H1 (cell line): ENCODE data around the gene GALNT7. TPM values are rescaled to one million over a fixed set of nuclear protein-coding genes. Genes with fewer than 3 reads are reported as not detected.
A peak's percentile ranks its signal among the peaks of the same experiment; 100 is the strongest.

ENCODE experiments used
- CTCF ChIA-PET: fragments of 300-600 bp; sonication (Branson Sonifier 250); formaldehyde crosslinking; loops from one replicate; lab custom pipeline; 2021; ENCODE audit not compliant: partially characterized antibody; lab: Charles Lee
- POLR2A ChIA-PET: fragments of 300-600 bp; sonication (Branson Sonifier 250); formaldehyde crosslinking; loops from one replicate; lab custom pipeline; 2021; ENCODE audit warnings: inconsistent platforms; ENCODE audit not compliant: partially characterized antibody; lab: Charles Lee
- DNase-seq, 2 experiments: peaks; one replicate each; pipeline versions ENCODE4 v3.0.0 to v3.0.0-alpha.2; 2010 to 2022; ENCODE audit warnings: low spot score in 2 of 2, low read depth in 1 of 2, mixed read lengths in 1 of 2
- FAIRE-seq: peaks from 2 replicates; lab custom pipeline; 2011; peaks lifted over from hg19 to GRCh38; lab: Jason Lieb, UNC
- H2AFZ ChIP-seq: 2 replicates; pipeline ENCODE4 v1.8.1; 2012; ENCODE audit warnings: low read length, inconsistent platforms
- H2AK5ac ChIP-seq: 2 replicates; pipeline ENCODE4 v1.6.1; 2013; ENCODE audit warnings: low read depth, low read length
- H2BK120ac ChIP-seq: replicated peaks from 2 replicates; pipeline ENCODE3; 2013; ENCODE audit warnings: low read depth, low read length, inconsistent platforms
- H2BK12ac ChIP-seq: 2 replicates; pipeline ENCODE4 v1.6.1; 2013; ENCODE audit warnings: low read depth, low read length
- H2BK15ac ChIP-seq: 2 replicates; pipeline ENCODE4 v1.6.1; 2013; ENCODE audit warnings: low read length
- H2BK20ac ChIP-seq: 2 replicates; pipeline ENCODE4 v1.6.1; 2013; ENCODE audit warnings: low read length
- H2BK5ac ChIP-seq: 2 replicates; pipeline ENCODE4 v1.6.1; 2013; ENCODE audit warnings: low read depth, low read length
- H3K14ac ChIP-seq: 2 replicates; pipeline ENCODE4 v1.6.1; 2013; ENCODE audit warnings: inconsistent platforms; ENCODE audit not compliant: insufficient read length
- H3K18ac ChIP-seq: 2 replicates; pipeline ENCODE4 v1.6.1; 2013; ENCODE audit warnings: low read length; ENCODE audit errors: extremely low read depth
- H3K23ac ChIP-seq: 2 replicates; pipeline ENCODE4 v1.6.1; 2013; ENCODE audit warnings: inconsistent platforms; ENCODE audit not compliant: insufficient read length
- H3K23me2 ChIP-seq: 2 replicates; pipeline ENCODE4 v1.6.1; 2013; ENCODE audit warnings: low read depth, low read length
- H3K27ac ChIP-seq: 2 replicates; pipeline ENCODE4 v1.6.1; 2011; ENCODE audit warnings: low read depth, low read length, inconsistent platforms
- H3K27me3 ChIP-seq, 4 experiments: replicated peaks in 1 of 4; 1 replicate in 1 of 4; 2 replicates in 3 of 4; pipeline versions ENCODE4 v1.6.1 to v1.8.1; 2011 to 2013; ENCODE audit warnings: low read length in 3 of 4, mild to moderate bottlenecking in 3 of 4, inconsistent platforms in 2 of 4, mixed read lengths in 2 of 4, moderate library complexity in 1 of 4; ENCODE audit not compliant: control insufficient read depth in 3 of 4, insufficient read depth in 3 of 4; ENCODE audit errors: extremely low read depth in 1 of 4
- H3K36me3 ChIP-seq, 4 experiments: 2 replicates each; pipeline versions ENCODE4 v1.6.1 to v1.8.1; 2011 to 2013; ENCODE audit warnings: mild to moderate bottlenecking in 4 of 4, low read length in 3 of 4, moderate library complexity in 2 of 4, control low read depth in 1 of 4, inconsistent platforms in 1 of 4; ENCODE audit not compliant: insufficient read depth in 4 of 4, control insufficient read depth in 2 of 4
- H3K4ac ChIP-seq: replicated peaks from 2 replicates; pipeline ENCODE3; 2013; ENCODE audit warnings: low read length, low read depth, mixed read lengths, inconsistent platforms; ENCODE audit not compliant: insufficient read length
- H3K4me1 ChIP-seq, 4 experiments: replicated peaks in 1 of 4; 1 replicate in 1 of 4; 2 replicates in 3 of 4; pipeline versions ENCODE4 v1.6.1 to v1.8.1; 2011 to 2013; ENCODE audit warnings: low read length in 3 of 4, inconsistent platforms in 2 of 4, mixed read lengths in 1 of 4; ENCODE audit not compliant: insufficient read depth in 4 of 4, control insufficient read depth in 3 of 4
- H3K4me2 ChIP-seq, 2 experiments: 2 replicates each; pipeline versions ENCODE4 v1.6.1 to v1.8.1; 2011 to 2013; ENCODE audit warnings: low read depth in 2 of 2, low read length in 2 of 2, control low read depth in 1 of 2, inconsistent platforms in 1 of 2, mild to moderate bottlenecking in 1 of 2; ENCODE audit not compliant: insufficient read depth in 1 of 2
- H3K4me3 ChIP-seq, 4 experiments: fragments of 200-600, 300-600 bp in 1 of 4; sonication (generic), shearing (Covaris generic), sonication (Bioruptor Twin) in 1 of 4; 2 replicates each; pipeline versions ENCODE4 v1.5.1 to v1.8.1; 2011 to 2016; ENCODE audit warnings: low read length in 4 of 4, low read depth in 3 of 4, control low read depth in 2 of 4, inconsistent platforms in 2 of 4, mild to moderate bottlenecking in 2 of 4, mixed read lengths in 1 of 4, moderate library complexity in 1 of 4; ENCODE audit not compliant: insufficient read depth in 2 of 4; ENCODE audit errors: extremely low read depth in 1 of 4
- H3K56ac ChIP-seq: replicated peaks from 2 replicates; pipeline ENCODE3; 2013; ENCODE audit warnings: low read depth, mild to moderate bottlenecking, mixed read lengths, low read length, inconsistent platforms; ENCODE audit not compliant: insufficient read length
- H3K79me1 ChIP-seq: 2 replicates; pipeline ENCODE4 v1.6.1; 2013; ENCODE audit warnings: low read depth, low read length, control low read depth
- H3K79me2 ChIP-seq, 2 experiments: 2 replicates each; pipeline versions ENCODE4 v1.6.1 to v1.8.1; 2012 to 2013; ENCODE audit warnings: low read length in 2 of 2, mild to moderate bottlenecking in 2 of 2, inconsistent platforms in 1 of 2; ENCODE audit not compliant: insufficient read depth in 2 of 2, control insufficient read depth in 1 of 2
- H3K9ac ChIP-seq, 4 experiments: replicated peaks in 1 of 4; 1 replicate in 1 of 4; 2 replicates in 3 of 4; pipeline versions ENCODE4 v1.6.1 to v1.8.1; 2011 to 2013; ENCODE audit warnings: low read depth in 3 of 4, low read length in 3 of 4, control low read depth in 2 of 4, mild to moderate bottlenecking in 2 of 4, moderate library complexity in 2 of 4, inconsistent platforms in 1 of 4; ENCODE audit errors: extremely low read depth in 1 of 4
- H3K9me3 ChIP-seq, 2 experiments: 2 replicates each; pipeline versions ENCODE4 v1.6.1 to v1.8.1; 2012 to 2013; ENCODE audit warnings: mild to moderate bottlenecking in 2 of 2, moderate library complexity in 2 of 2, control low read depth in 1 of 2, inconsistent platforms in 1 of 2, low read depth in 1 of 2, low read length in 1 of 2, mixed read lengths in 1 of 2; ENCODE audit not compliant: insufficient read depth in 2 of 2
- H4K20me1 ChIP-seq, 2 experiments: replicated peaks in 1 of 2; 2 replicates each; pipeline versions ENCODE3 to v1.8.1; 2011 to 2013; ENCODE audit warnings: inconsistent platforms in 2 of 2, low read length in 2 of 2, mild to moderate bottlenecking in 1 of 2; ENCODE audit not compliant: insufficient read depth in 2 of 2, control insufficient read depth in 1 of 2
- H4K5ac ChIP-seq: 2 replicates; pipeline ENCODE4 v1.6.1; 2013; ENCODE audit warnings: low read length, low read depth, mixed read lengths, inconsistent platforms; ENCODE audit not compliant: insufficient read length
- H4K8ac ChIP-seq: 2 replicates; pipeline ENCODE4 v1.8.0; 2013; ENCODE audit warnings: mild to moderate bottlenecking, moderate library complexity, low read length, inconsistent platforms; ENCODE audit not compliant: insufficient read depth; ENCODE audit errors: extremely low read depth
- H4K91ac ChIP-seq: replicated peaks from 2 replicates; pipeline ENCODE3; 2013; ENCODE audit warnings: low read length, mixed read lengths, inconsistent platforms; ENCODE audit not compliant: insufficient read length
- CBX5 ChIP-seq: fragments of 300-800, 300-1000 bp; sonication (generic); IDR thresholded peaks from 2 replicates; pipeline ENCODE4 v1.7.1; 2016; ENCODE audit warnings: antibody characterized with exemption, low read length, low read depth
- CTCF ChIP-seq, 3 experiments: IDR thresholded peaks; 1 replicate in 2 of 3; 2 replicates in 1 of 3; pipeline versions ENCODE4 v1.5.1 to v1.6.1; 2011; ENCODE audit warnings: low read length in 3 of 3, mild to moderate bottlenecking in 3 of 3, inconsistent platforms in 2 of 3, low read depth in 1 of 3, moderate library complexity in 1 of 3; ENCODE audit not compliant: insufficient read depth in 1 of 3; ENCODE audit errors: control extremely low read depth in 1 of 3
- FOSL1 ChIP-seq: IDR thresholded peaks from 2 replicates; pipeline ENCODE4 v1.6.1; 2011; ENCODE audit warnings: mild to moderate bottlenecking, low read depth, low read length, moderate library complexity; ENCODE audit not compliant: insufficient read depth
- KDM1A ChIP-seq: fragments of 200-600, 300-600 bp; sonication (generic); IDR thresholded peaks from 2 replicates; pipeline ENCODE4 v1.7.1; 2016; ENCODE audit warnings: mild to moderate bottlenecking, low read length, borderline replicate concordance
- WGBS, 2 experiments: shearing (Covaris generic) in 1 of 2; methylation state at CpG; one replicate each; pipeline versions ENCODE4 v1.1.6 to v1.1.7; 2013 to 2015; ENCODE audit warnings: low lambda C conversion rate in 2 of 2, mixed read lengths in 2 of 2, inconsistent platforms in 1 of 2, low coverage in 1 of 2, missing lambda C conversion rate in 1 of 2; ENCODE audit not compliant: insufficient replicate concordance in 2 of 2, insufficient coverage in 1 of 2, insufficient read length in 1 of 2; ENCODE audit errors: extremely low coverage in 1 of 2, missing lambda C conversion rate in 1 of 2; 5-methylcytosine and 5-hydroxymethylcytosine counted together
- polyA plus RNA-seq, 7 experiments: library from polyadenylated mRNA; depleted of rRNA in 3 of 7; stranded (reverse) in 5 of 7; unstranded in 2 of 7; fragments of >200 nt in 5 of 7; fragments of 200-250 nt in 2 of 7; gene quantifications; 1 replicate in 5 of 7; 2 replicates in 1 of 7; 4 replicates in 1 of 7; pipeline versions ENCODE4 v1.2.1 to v1.2.3, GENCODE V29; 2011 to 2013; ENCODE audit warnings: missing spikeins in 2 of 7, mixed read lengths in 2 of 7
- total RNA-seq: library from RNA; stranded (reverse); fragmentation: NEBNext Ultra II Directional; extraction: Animal tissue kit (Norgen Biotek cat#: 25700); gene quantifications from 2 replicates; pipeline ENCODE4 v1.2.1, GENCODE V29; 2021

The GALNT7 gene
- total and polyA plus RNA-seq, 2 of the 8 experiments (the other 6 are each of a cell fraction or from before 2014, with no cell fraction given), result 22.4 to 85.5 TPM

GRCh38 chr4:173301518-173302201 lies 133.0 kb downstream of the GALNT7 start:
- CTCF ChIA-PET, result interaction anchor here (0.5 to 4.8 kb wide), 101 partner anchors 8 to 1854 kb away, joined by 3 to 62 read pairs (median 4); partner anchors contain the start of genes HMGB2 and SAP30
- Histone ChIP-seq H2BK12ac (no peak overlapping the region), H3K27ac (no peak overlapping the region), H2BK5ac (no peak overlapping the region), H3K4me2 (no peak overlapping the region), H3K36me3 (peaks cover 0 to 25% (median 10%) of the 10 kb centered on the region in 4 experiments; a peak in 6 of 8 replicates), H4K20me1 (no peaks in the 10 kb centered on the region), H4K91ac (no peak overlapping the region), H3K27me3 (no peaks in the 10 kb centered on the region), H3K4ac (no peak overlapping the region), H2BK15ac (no peak overlapping the region), H3K56ac (no peak overlapping the region), H4K8ac (no peak overlapping the region), H2BK20ac (no peak overlapping the region), H3K23me2 (no peaks in the 10 kb centered on the region), H2AFZ (no peak overlapping the region), H2AK5ac (no peak overlapping the region), H2BK120ac (no peak overlapping the region), H3K79me1 (no peaks in the 10 kb centered on the region), H3K4me3 (no peak overlapping the region), H3K4me1 (no peaks in the 10 kb centered on the region; a peak in 1 of 7 replicates), H3K18ac (no peak overlapping the region), H3K9me3 (no peaks in the 10 kb centered on the region), H3K14ac (no peak overlapping the region), H3K79me2 (peaks cover 0 to 7% of the 10 kb centered on the region in 2 experiments; a peak in 1 of 4 replicates), H3K9ac (no peak overlapping the region), H3K23ac (no peak overlapping the region), H4K5ac (no peak overlapping the region)
- POLR2A ChIA-PET, result interaction anchor here (0.8 to 1.5 kb wide), 4 partner anchors 11 to 290 kb away, joined by 3 to 4 read pairs (median 3); partner anchors contain the start of gene HMGB2
- DNase-seq (no peak), FAIRE-seq (no peak)
- WGBS, 2 experiments, result 63% methylated on average over 5 of the region's 5 CpGs; no CpG with 5 or more reads in 1 of the 2 experiments
- TF ChIP-seq CTCF (IDR thresholded peaks at IDR 0.05; ENCODE audit: control extremely low read depth in 1 of 3, insufficient read depth in 1 of 3, low read depth in 1 of 3, low read length in 3 of 3) (peak in 2 of 3 experiments; percentile 32 to 62; a peak in 2 of 4 replicates), FOSL1 (no peak), KDM1A (no peak), CBX5 (no peak)
